HPDE6-E6E7 (cell line): ENCODE measurements around the gene SH2D5.

ENCODE experiments used
- DNase-seq: peaks from one replicate; pipeline ENCODE4 v3.0.0; 2011; ENCODE audit warnings: missing footprints; ENCODE audit errors: extremely low spot score

Gene SH2D5

GRCh38 chr1:20713440-20713839 is 19.1 kb downstream of the SH2D5 start:
- no peak for DNase-seq

GRCh38 chr1:20712215-20712577 is 20.3 kb downstream of the SH2D5 start:
- DNase-seq, result no peak

- no peak for DNase-seq
Observed at GRCh38 chr1:20711285-20712214, 21.0 kb downstream of the SH2D5 start.

DNA sequence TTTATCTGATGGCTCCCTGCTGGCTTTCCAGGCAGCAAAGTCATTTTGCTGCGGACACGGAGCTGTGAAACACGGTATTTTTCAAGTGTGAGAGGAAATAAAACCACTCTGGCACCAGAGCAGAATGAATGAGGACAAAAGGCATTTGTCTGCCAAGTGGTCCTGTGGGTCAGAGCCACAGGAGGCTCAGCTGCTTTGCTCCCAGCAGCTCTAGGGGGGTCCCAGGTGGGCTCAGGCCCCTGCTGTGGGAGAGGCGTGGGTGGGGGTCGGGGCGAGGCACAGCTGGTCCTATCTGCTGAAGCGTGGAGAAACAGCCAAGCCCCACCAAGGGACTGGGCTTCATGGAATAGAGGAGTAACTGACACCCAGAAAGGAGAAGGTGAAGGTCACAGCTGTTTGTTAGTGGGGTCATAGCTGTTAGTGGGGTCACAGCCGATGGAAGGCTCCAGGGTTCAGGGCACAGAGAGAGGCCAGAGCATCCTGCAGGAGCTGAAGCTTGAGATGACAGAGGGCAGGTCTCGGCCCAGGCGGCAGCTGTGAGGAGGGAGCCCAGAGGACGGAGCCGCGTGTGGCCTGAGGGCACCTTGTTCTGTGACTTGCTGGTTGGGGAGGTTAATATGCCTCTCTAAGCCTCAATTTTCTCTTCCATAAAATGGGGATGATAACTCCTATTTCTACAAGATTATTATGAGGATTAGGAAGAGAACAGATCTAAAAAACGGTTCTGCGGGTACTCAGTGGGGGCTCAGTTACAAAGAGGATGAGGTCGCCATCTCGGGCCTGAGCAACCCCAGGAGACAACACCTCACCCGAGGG is 21.8 kb downstream of the SH2D5 start:
- no peak for DNase-seq

- DNase-seq, result no peak
Observed at GRCh38 chr1:20709868-20710267, 22.6 kb downstream of the SH2D5 start.

DNA sequence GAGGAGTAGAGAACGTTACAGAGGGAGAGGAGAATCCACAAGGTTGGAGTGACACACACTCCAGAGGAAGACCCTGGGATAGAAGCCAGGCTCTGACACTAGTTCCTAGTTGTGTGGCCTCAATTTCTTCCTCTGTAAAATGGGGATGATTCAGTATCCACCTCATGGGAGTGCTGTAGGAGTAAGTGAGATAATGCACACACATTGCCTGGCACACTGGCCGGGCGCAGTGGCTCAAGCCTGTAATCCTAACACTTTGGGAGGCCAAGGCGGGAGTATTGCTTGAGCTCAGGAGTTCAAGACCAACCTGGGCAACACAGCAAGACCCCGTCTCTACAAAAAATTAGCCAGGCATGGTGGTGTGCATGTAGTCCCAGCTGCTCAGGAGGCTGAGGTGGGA is 23.6 kb downstream of the SH2D5 start:
- DNase-seq, result no peak

DNA sequence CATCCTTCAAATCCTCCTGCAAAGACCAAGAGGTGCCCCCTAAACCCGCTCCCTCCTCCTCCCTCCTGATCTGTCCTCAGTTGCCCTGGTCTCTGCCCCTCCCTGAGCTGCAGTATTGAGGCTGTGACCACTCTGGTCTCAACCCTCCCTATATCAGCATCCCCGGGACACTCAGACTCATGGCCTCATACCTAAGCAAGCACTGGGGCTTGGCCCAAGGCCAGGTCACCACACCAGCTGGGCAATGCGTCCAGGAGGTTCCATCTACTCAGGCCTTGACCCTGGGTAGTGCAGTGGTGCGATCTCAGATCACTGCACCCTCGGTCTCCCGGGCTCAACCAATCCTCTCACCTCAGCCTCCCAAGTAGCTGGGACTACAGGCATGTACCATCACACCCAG is 24.4 kb downstream of the SH2D5 start:
- no peak for DNase-seq

DNA sequence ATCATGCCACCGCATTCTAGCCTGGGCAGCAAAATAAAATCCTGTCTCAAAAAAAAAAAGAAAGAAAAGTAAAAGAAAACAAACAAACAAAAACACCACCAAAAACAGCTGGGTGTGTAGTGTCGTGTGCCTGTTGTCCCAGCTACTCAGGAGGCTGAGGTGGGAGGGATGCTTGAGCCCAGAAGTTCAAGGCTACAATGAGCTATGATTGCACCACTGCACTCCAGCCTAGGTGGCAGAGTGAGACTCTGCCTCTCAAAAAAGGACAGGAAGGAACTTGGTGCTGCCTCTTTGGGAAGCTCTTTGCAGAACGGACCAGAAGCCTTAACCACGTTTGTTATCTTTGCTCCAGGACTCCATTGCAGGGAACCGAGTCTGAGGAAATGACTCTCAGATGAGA is 25.7 kb downstream of the SH2D5 start:
- no peak for DNase-seq

DNA sequence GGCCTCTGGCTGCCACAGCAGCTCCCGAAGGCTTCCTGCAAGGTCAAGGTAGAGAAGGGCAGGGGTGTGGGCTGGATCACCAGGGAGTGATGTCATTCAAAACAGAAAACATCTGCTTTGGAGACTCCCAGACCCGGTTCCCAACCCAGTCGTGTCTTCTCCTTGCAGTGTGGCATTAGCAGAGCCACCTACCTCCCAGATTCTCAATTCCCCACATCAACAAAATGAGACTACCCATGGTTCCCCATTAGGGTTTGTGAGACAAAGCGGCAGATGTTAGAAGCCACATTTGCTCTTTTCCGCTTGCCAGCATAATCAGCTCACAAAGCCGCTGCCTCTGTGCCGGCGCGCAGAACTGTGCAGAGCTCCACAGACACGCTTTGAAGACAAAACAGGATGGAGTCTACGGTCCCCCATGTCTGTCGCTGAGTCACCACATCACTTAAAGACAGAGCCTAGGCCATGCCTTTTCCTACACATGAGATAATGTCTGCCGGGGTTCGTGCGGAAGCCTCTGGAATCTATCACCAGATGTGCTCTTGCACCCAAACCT is 27.2 kb downstream of the SH2D5 start:
- no peak for DNase-seq

DNA sequence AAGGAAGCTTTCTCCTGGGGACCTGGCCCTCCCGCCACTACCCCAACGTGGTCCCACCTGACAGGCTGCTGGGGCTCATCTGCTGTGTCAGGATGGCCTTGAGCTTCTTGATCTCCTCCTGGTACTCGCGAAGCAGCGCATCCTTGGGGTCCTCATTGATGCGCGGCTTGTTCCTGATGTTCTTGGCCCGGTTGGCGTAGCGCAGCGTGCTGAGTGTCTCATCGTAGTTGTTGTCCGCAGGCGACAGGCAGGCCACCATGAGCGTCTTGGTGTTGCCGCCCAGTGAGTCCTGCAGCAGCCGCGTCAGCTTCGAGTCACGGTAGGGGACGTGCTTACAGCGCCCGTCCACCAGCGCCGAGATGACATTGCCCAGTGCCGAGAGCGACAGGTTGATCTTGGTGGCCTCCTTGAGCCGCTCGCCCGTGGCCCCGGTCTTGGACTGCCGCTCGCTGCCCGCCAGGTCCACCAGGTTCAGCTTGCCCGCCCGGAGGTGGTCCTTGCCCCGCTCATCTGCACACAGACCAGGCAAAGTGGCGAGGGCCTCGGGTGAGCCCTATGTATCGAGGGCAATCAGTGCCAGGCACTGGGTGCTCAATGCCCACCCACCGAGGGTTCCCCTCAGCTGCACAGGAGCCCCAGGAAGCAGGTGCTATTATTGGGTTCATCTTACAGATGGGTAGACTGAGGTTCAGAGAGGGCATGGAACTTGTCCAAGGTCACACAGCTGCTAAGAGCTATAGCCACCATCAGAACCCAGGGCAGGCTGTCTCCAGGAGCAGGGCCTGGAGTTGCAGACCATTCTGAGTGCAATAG is 27.9 kb downstream of the SH2D5 start:
- no peak for DNase-seq

DNA sequence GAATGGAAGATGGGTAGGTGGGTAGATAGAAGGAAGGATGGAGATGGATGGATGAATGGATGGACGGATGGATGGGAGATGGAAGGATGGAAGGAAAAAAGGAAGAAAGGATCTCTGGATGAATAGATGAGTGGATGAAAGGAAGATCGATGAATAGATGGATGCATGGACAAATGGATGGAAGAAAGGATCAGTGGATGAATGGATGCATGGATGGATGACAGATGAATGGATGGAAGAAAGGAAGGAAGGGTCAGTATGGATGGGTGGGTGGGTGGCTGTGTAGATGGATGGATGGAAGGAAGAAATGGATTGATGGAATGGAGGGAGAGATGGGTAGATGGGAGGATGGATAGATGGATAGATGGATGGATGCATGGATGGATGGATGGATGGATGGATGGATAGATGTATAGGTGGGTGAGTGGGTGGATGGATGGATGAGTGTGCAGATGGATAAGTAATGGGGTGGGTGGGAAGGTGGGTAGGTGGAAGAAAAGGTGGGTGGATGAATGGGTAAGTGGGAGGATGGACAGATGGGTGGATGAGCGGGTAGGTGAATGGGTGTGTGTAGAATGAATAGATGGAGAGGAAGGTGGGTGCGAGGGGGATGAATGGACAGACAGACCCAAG is 29.3 kb downstream of the SH2D5 start:
- no peak for DNase-seq

DNA sequence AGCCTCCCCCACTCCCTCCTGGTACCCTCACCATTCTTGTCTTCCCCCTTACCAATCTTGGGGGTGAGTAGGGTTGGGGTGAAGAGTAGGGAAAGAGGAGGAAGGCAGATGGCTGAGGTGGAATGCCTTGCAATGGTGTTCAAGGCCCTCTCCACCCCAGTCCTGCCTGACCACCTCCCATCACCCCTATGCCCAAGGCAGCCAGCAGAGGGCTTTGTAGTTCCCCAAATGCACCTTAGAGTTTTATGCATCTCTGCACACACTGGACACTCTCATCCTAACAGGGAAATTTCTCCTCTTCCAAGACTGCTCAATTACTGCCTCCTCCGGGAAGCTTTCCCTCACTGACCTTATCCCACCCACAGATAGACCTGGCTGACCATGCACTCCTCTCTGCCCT is 30.1 kb downstream of the SH2D5 start:
- no peak for DNase-seq

- DNase-seq, result no peak
Observed at GRCh38 chr1:20701847-20702246, 30.7 kb downstream of the SH2D5 start.

- DNase-seq, result no peak
Observed at GRCh38 chr1:20701446-20701845, 31.1 kb downstream of the SH2D5 start.

DNA sequence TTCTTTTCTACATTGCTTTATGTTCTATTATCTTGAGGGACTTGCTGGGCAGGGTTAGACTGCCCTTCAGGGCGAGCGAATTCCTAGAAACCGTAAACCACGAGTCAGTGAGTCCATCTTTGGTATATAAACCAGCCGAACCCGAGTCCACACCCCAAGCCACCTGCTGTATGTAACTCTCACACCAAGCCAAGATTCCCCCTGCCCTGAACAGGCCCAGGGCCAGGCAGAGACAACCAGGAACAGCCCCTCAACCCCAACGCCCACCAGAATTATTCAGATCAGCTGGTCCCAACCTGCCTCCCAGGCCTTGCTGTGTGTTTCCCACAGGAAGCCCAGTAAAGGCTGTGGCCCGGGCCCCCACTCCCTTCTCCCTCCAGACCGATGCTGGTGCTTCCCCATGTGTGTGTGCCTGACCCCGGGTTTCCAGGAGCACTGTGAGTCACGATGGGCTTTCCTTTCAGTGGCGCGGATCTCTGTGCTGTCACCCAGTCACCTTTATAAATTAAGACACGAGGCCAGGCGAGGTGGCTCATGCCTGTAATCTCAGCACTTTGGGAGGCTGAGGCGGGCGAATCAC is 31.8 kb downstream of the SH2D5 start:
- DNase-seq, result no peak

DNA sequence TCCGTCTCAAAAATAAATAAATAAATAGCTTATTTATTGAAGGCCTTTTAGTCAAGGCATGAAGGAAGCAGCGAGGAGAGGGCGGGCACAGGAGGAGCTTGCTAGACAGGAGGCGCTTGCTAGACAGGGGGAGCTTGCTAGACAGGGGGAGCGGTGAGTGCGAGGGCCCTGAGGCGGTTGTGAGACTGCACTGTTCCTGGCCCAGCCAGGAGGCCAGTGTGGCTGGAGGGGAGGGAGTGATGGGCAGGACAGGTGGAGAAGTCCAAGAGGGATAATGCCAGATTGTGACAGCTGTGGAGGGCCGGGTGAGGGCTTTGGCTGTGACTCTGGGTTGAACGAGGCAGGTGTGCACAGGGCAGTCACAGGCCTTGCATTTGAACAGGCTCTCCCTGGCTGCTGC is 32.9 kb downstream of the SH2D5 start:
- DNase-seq, result no peak

- no peak for DNase-seq
Observed at GRCh38 chr1:20698195-20698910, 34.1 kb downstream of the SH2D5 start.

GRCh38 chr1:20697563-20697962 is 34.9 kb downstream of the SH2D5 start:
- no peak for DNase-seq

- peak; percentile 97 for DNase-seq
Observed at GRCh38 chr1:20696397-20697333, 35.8 kb downstream of the SH2D5 start.
